PC-3 (cell line): ENCODE measurements around the gene RASSF4. TPM values are rescaled to one million over a fixed set of nuclear protein-coding genes. Genes with fewer than 3 reads are reported as not detected.

ENCODE experiments used
- ATAC-seq: fragments of 200-7000 bp; cut with Tn5 transposase; 2 replicates; pipeline ENCODE4 v1.9.1; 2020; ENCODE audit warnings: mild to moderate bottlenecking, moderate library complexity
- BruUV-seq: library from RNA; stranded (reverse); fragments of 400-500 nt; replicated peaks from 2 replicates; lab custom pipeline; 2021; lab: Mats Ljungman, UMichigan
- CTCF ChIA-PET: fragments of 300-600 bp; sonication (Branson Sonifier 250); formaldehyde crosslinking; loops from one replicate; lab custom pipeline; 2022; ENCODE audit warnings: antibody characterized with exemption; lab: Charles Lee
- POLR2A ChIA-PET: fragments of 300-600 bp; sonication (Branson Sonifier 250); formaldehyde crosslinking; loops from one replicate; lab custom pipeline; 2022; ENCODE audit warnings: antibody characterized with exemption; ENCODE audit not compliant: unreplicated experiment; lab: Charles Lee
- DNase-seq: peaks from one replicate; pipeline ENCODE4 v3.0.0-alpha.2; 2015
- H2AFZ ChIP-seq: fragments of 300-600 bp; sonication (generic); 2 replicates; pipeline ENCODE4 v1.6.0; 2016; ENCODE audit warnings: antibody characterized with exemption, low read length
- H3F3A ChIP-seq: fragments of 300-600 bp; sonication (generic); one replicate; pipeline ENCODE4 v1.6.0; 2017; ENCODE audit warnings: antibody characterized with exemption, low read length, control low read depth, mild to moderate bottlenecking; ENCODE audit not compliant: unreplicated experiment
- H3K27ac ChIP-seq: fragments of 300-600 bp; sonication (generic); 2 replicates; pipeline ENCODE4 v1.5.1; 2016; ENCODE audit warnings: mild to moderate bottlenecking, low read length
- H3K27me3 ChIP-seq: fragments of 300-600 bp; sonication (generic); 2 replicates; pipeline ENCODE4 v1.6.1; 2016; ENCODE audit warnings: low read length, mixed read lengths
- H3K36me3 ChIP-seq: fragments of 300-600 bp; sonication (generic); 2 replicates; pipeline ENCODE4 v1.6.1; 2016; ENCODE audit warnings: low read depth, mixed run types, low read length, mixed read lengths
- H3K4me1 ChIP-seq: fragments of 300-600 bp; sonication (generic); 2 replicates; pipeline ENCODE4 v1.5.1; 2016; ENCODE audit warnings: low read length; ENCODE audit not compliant: insufficient read depth
- H3K4me2 ChIP-seq: fragments of 300-600 bp; sonication (generic); 2 replicates; pipeline ENCODE4 v1.6.0; 2016; ENCODE audit warnings: low read length
- H3K4me3 ChIP-seq: fragments of 300-600 bp; sonication (generic); 2 replicates; pipeline ENCODE4 v1.5.1; 2016; ENCODE audit warnings: mild to moderate bottlenecking, low read length, mixed read lengths
- H3K79me2 ChIP-seq: fragments of 300-600 bp; sonication (generic); 2 replicates; pipeline ENCODE4 v1.6.1; 2017; ENCODE audit warnings: low read length, mixed read lengths
- H3K9ac ChIP-seq: fragments of 300-600 bp; sonication (generic); 2 replicates; pipeline ENCODE4 v1.6.0; 2016; ENCODE audit warnings: mild to moderate bottlenecking, low read length
- H3K9me2 ChIP-seq: fragments of 300-600 bp; sonication (generic); replicated peaks from 2 replicates; pipeline ENCODE4 v1.6.1; 2016; ENCODE audit warnings: mixed run types, low read length, mixed read lengths
- H3K9me3 ChIP-seq: fragments of 300-600 bp; sonication (generic); 2 replicates; pipeline ENCODE4 v1.6.1; 2016; ENCODE audit warnings: low read length, mixed read lengths
- H4K20me1 ChIP-seq: fragments of 300-600 bp; sonication (generic); 2 replicates; pipeline ENCODE4 v1.6.1; 2016; ENCODE audit warnings: low read length, mixed read lengths
- EZH2 ChIP-seq: fragments of 300-600 bp; sonication (generic); IDR thresholded peaks from one replicate; pipeline ENCODE4 v1.6.1; 2017; ENCODE audit warnings: antibody characterized with exemption, mild to moderate bottlenecking, low read length; ENCODE audit not compliant: unreplicated experiment
- EZH2phosphoT487 ChIP-seq: fragments of 300-600 bp; sonication (generic); IDR thresholded peaks from 2 replicates; pipeline ENCODE4 v1.6.1; 2018; ENCODE audit warnings: mild to moderate bottlenecking, antibody characterized with exemption, low read length, borderline replicate concordance
- intact Hi-C: fragments of 100-400 bp; cut with micrococcal nuclease; formaldehyde crosslinking; loops from 2 replicates; pipeline ENCODE4 v1.9.0; 2023
- total RNA-seq: library from RNA; depleted of rRNA; stranded (reverse); fragments of >200 nt; gene quantifications from 2 replicates; pipeline ENCODE4 v1.2.3, GENCODE V29; 2014
- TF ChIP-seq, protein P1 (sequence below): fragments of 300-600 bp; sonication (generic); conservative IDR thresholded peaks from 2 replicates; pipeline ENCODE4 v1.5.1; 2017; ENCODE audit warnings: antibody characterized with exemption, low read depth, mild to moderate bottlenecking, low read length

RASSF4 gene
- total RNA-seq, 1 experiment from 2014 or later, result 8.7 TPM

DNA sequence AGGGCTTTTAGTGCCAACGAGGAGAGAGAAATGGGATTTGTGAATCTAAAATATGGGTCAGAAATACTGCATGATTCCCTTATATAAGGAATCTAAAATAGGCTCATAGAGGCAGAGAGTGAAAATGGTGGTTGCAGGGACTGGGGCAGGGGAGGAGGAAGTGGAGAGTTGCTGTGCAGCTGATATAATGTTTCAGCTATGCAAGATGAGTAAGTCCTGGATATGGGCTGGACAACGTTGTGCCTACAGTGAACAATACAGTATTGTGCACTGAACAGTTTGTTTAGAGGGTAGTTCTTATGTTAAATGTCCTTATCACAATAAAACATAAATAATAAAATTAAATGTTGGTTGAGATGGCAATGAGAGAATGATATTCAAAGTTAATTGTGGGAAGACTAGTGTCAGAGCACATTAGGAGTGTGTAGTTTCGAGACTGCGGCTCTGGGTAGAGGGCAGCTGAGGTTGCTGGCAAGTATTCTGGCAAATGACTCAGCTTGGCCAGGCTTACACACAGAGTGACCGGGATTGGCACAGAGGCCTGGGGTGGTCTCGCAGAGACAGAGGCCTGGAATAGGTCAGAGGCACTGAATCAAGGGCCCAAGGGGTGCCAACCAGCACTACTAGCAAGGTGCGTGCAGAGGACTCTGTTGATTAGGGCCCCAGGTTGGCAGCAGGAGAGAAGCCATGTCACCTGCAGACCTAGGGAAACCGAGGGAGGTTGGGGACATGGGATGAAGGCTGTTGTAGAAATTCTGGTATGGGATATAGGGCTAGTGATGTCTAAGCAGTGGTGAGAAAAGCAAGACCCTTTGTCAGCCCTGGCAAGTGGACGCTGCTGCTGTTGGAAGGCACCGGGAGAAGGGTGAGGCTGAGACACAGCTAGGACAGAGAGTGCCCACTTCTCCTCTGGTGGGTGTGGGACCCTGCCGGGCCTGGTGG, 21.8 kb downstream of the RASSF4 start:
- Histone ChIP-seq H3K9me2 (no peaks in the 10 kb centered on the region), H3K36me3 (no peaks in the 10 kb centered on the region), H3K4me3 (peak overlapping the region; percentile 16; the same call in 1 of the 2 replicates), H4K20me1 (no peaks in the 10 kb centered on the region), H3K9me3 (no peaks in the 10 kb centered on the region), H3K79me2 (0 out of 2 replicates have a peak, but pooled peaks cover 19% of the 10 kb centered on the region), H3F3A (peaks cover 5% of the 10 kb centered on the region), H3K4me2 (peak overlapping the region; percentile 77), H3K27me3 (no peaks in the 10 kb centered on the region), H2AFZ (peak overlapping the region; percentile 60), H3K9ac (peak overlapping the region; percentile 83), H3K27ac (peak overlapping the region; percentile 98), H3K4me1 (peaks cover 57% of the 10 kb centered on the region)
- TF ChIP-seq EZH2phosphoT487 (no peak), EZH2 (no peak)
- TF ChIP-seq, protein P1, sequence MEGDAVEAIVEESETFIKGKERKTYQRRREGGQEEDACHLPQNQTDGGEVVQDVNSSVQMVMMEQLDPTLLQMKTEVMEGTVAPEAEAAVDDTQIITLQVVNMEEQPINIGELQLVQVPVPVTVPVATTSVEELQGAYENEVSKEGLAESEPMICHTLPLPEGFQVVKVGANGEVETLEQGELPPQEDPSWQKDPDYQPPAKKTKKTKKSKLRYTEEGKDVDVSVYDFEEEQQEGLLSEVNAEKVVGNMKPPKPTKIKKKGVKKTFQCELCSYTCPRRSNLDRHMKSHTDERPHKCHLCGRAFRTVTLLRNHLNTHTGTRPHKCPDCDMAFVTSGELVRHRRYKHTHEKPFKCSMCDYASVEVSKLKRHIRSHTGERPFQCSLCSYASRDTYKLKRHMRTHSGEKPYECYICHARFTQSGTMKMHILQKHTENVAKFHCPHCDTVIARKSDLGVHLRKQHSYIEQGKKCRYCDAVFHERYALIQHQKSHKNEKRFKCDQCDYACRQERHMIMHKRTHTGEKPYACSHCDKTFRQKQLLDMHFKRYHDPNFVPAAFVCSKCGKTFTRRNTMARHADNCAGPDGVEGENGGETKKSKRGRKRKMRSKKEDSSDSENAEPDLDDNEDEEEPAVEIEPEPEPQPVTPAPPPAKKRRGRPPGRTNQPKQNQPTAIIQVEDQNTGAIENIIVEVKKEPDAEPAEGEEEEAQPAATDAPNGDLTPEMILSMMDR, result peak; percentile 27; the same call in 1 of the 2 replicates
- ChIA-PET POLR2A (interaction anchor here (0.6 to 1.5 kb wide), 3 partner anchors 13 to 340 kb away, joined by 5 to 8 read pairs (median 7); partner anchors contain the start of gene ZNF22), CTCF (interaction anchor here (1.4 kb wide), 1 partner anchor 20 kb away, joined by 8 read pairs; no protein-coding TSS in a partner anchor)
- intact Hi-C loops, result loop anchor here (1.0 kb wide), 1 partner anchor 19 kb away; the partner anchor contains the start of gene ZNF22
- BruUV-seq, result TSS peak; percentile 60
- peak; percentile 92 for DNase-seq
- peak; percentile 77 for ATAC-seq

DNA sequence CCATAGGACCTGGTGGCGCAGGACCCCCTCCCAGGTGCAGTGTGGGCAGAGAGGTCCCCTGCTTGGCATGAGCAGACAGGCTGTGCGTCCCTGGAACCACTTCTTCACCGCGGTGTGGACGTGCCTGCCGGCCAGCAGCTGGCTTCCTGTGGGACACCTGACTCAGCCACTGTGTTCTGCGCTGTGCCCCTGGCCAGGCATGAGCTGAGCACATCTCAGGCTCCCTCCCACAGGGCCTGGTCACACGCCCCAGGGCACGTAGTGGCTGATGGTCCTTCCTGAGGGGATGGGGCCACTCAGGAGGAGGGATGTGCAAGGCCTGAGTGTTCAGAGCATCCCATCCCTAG, 22.5 kb downstream of the RASSF4 start:
- Histone ChIP-seq H3K27me3 (no peaks in the 10 kb centered on the region), H3F3A (peaks cover 5% of the 10 kb centered on the region), H3K27ac (peak overlapping the region; percentile 98), H3K4me1 (peaks cover 56% of the 10 kb centered on the region), H3K4me2 (peak overlapping the region; percentile 77), H3K9ac (peak overlapping the region; percentile 83), H3K9me2 (no peaks in the 10 kb centered on the region), H3K36me3 (no peaks in the 10 kb centered on the region), H3K79me2 (0 out of 2 replicates have a peak, but pooled peaks cover 13% of the 10 kb centered on the region), H4K20me1 (no peaks in the 10 kb centered on the region), H3K9me3 (no peaks in the 10 kb centered on the region), H2AFZ (peak overlapping the region; percentile 60), H3K4me3 (peak overlapping the region; percentile 16; the same call in 1 of the 2 replicates)
- BruUV-seq, result no TSS peak
- intact Hi-C loops, result loop anchor here (1.0 kb wide), 1 partner anchor 18 kb away; the partner anchor contains the start of gene ZNF22
- DNase-seq, result peak; percentile 93
- ChIA-PET POLR2A (no interaction called here), CTCF (interaction anchor here (0.6 to 1.4 kb wide), 2 partner anchors 19 to 49 kb away, joined by 4 to 8 read pairs; no protein-coding TSS in a partner anchor)
- ATAC-seq, result peak; percentile 67
- TF ChIP-seq, protein P1, result no peak
- TF ChIP-seq EZH2 (no peak), EZH2phosphoT487 (no peak)
